Cardiac fibroblast (primary cell): ENCODE results near the gene MED22.
"Not testable (repeated sequence)": the region's sequence is repeated elsewhere in the genome, so short reads cannot be mapped to it uniquely, and the experiment has no call there.

Experiments used
- DNase-seq, 2 donors: peaks; one replicate each; pipeline versions ENCODE4 v3.0.0 to v3.0.0-alpha.2; 2010; ENCODE audit warnings: low read depth in 2 of 2
- H3K4me3 ChIP-seq, 2 donors: replicated peaks in 1 of 2; 1 replicate in 1 of 2; 2 replicates in 1 of 2; pipeline ENCODE4 v1.5.1; 2011; ENCODE audit warnings: low read depth in 2 of 2, low read length in 2 of 2, mild to moderate bottlenecking in 2 of 2, moderate library complexity in 1 of 2
- CTCF ChIP-seq: IDR thresholded peaks from one replicate; pipeline ENCODE4 v1.5.1; 2011; ENCODE audit warnings: low read depth, mild to moderate bottlenecking, low read length, inconsistent platforms

MED22 gene

DNA sequence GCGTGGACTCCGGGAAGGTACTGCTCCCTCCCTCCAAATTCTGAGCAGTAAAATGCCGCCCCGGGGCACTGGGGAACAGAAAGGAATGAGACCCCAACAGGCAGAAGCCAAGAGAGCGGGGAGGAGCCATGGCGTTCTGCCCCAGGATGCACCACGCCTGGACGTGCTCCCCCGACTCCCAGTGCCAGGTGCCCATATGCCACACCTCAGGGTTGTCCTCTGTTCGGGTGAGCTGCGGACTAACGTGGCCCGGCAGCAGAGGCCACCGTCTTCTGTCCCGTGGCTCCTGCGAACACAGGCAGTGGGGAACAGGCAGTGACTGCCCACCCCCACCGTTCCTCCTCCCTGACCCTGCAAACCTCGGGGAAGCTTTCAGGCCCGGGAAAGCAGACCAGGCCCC, 16.7 kb downstream of the MED22 start:
- no peak for DNase-seq
- TF ChIP-seq CTCF, result no peak
- no peak overlapping the region for H3K4me3 ChIP-seq

- DNase-seq, result peak in 1 of 2 donors; percentile 37
- TF ChIP-seq CTCF, result peak; percentile 60
- H3K4me3 ChIP-seq, result not testable (repeated sequence)
These were observed 18.4 kb downstream of the MED22 start for GRCh38 chr9:133329306-133330156.

- DNase-seq, result no peak
- no peak overlapping the region for H3K4me3 ChIP-seq
- TF ChIP-seq CTCF, result no peak
These were observed 20.0 kb downstream of the MED22 start for GRCh38 chr9:133327834-133328484.

- H3K4me3 ChIP-seq, DNase-seq: not testable (repeated sequence)
These were observed 20.9 kb downstream of the MED22 start for GRCh38 chr9:133327021-133327420.

GRCh38 chr9:133323991-133324703, 23.8 kb downstream of the MED22 start:
- no peak for TF ChIP-seq CTCF
- no peak overlapping the region for H3K4me3 ChIP-seq
- no peak for DNase-seq

DNA sequence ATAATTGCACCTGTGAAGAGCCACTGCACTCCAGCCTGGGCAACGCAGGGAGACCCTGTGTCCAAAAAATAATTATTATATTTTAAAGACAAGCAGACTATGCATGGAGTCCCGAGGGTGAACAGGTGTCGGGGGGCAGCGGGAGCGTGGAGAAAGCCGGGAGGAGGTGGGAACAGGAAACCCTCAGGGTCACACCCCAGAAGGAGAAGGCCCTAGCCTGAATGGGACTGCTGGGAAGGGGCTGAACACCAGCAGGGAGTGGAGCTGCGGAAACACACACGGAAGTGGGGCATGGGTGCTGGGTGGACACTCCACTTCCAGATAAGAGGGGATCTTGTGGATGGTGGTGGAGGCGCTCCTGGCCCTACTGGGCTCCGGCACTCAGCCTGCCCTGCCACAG, 24.7 kb downstream of the MED22 start:
- DNase-seq, result no peak
- no peak for TF ChIP-seq CTCF
- H3K4me3 ChIP-seq, result no peak overlapping the region

DNA sequence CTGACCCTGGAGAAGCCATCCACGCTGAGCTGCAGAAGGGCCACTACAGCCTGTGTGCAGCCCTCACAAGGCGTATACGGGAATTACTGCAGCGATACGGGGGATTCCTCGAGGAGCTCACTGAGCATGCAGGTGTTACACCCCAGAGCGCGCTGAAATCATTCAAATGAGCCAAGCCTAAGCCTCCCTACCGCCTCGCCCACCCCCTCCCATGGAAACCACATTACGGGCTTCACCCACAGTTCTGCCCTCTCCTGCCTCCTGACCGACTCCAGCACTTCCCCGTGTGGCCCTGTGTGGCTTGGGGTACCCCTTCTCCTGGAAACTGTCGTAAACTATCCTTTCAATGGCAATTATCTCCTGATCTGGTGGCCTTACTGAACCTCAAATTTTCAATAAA, 25.2 kb downstream of the MED22 start:
- H3K4me3 ChIP-seq, result no peak overlapping the region
- DNase-seq, result no peak
- no peak for TF ChIP-seq CTCF
